Right hindlimb (tissue), 1 donor: Measurements from ENCODE around the gene KCND2.

ENCODE experiments used
- DNase-seq: peaks from one replicate; pipeline ENCODE4 v3.0.0-alpha.2; 2018

The KCND2 gene

GRCh38 chr7:120412139-120413050 lies 139.4 kb downstream of the KCND2 start:
- peak; percentile 64 for DNase-seq

GRCh38 chr7:120413164-120413563 lies 140.2 kb downstream of the KCND2 start:
- DNase-seq: no peak

- no peak for DNase-seq
Observed at GRCh38 chr7:120417244-120417979, 144.4 kb downstream of the KCND2 start.

- DNase-seq: no peak
Observed at GRCh38 chr7:120421151-120421651, 148.2 kb downstream of the KCND2 start.

- no peak for DNase-seq
Observed at GRCh38 chr7:120431016-120431415, 158.0 kb downstream of the KCND2 start.

GRCh38 chr7:120436487-120437060 lies 163.6 kb downstream of the KCND2 start:
- no peak for DNase-seq

- no peak for DNase-seq
Observed at GRCh38 chr7:120441850-120442249, 168.9 kb downstream of the KCND2 start.

- no peak for DNase-seq
Observed at GRCh38 chr7:120442838-120443237, 169.9 kb downstream of the KCND2 start.

GRCh38 chr7:120444650-120445049 lies 171.7 kb downstream of the KCND2 start:
- no peak for DNase-seq

- no peak for DNase-seq
Observed at GRCh38 chr7:120445276-120445675, 172.3 kb downstream of the KCND2 start.

GRCh38 chr7:120452665-120453064 lies 179.7 kb downstream of the KCND2 start:
- DNase-seq: no peak

- no peak for DNase-seq
Observed at GRCh38 chr7:120456699-120457098, 183.7 kb downstream of the KCND2 start.

GRCh38 chr7:120460949-120461348 lies 188.0 kb downstream of the KCND2 start:
- no peak for DNase-seq

GRCh38 chr7:120462991-120463390 lies 190.0 kb downstream of the KCND2 start:
- no peak for DNase-seq

- no peak for DNase-seq
Observed at GRCh38 chr7:120464104-120464503, 191.1 kb downstream of the KCND2 start.

GRCh38 chr7:120467676-120468075 lies 194.7 kb downstream of the KCND2 start:
- DNase-seq: no peak

- DNase-seq: no peak
Observed at GRCh38 chr7:120468611-120469010, 195.6 kb downstream of the KCND2 start.

GRCh38 chr7:120472892-120473291 lies 199.9 kb downstream of the KCND2 start:
- DNase-seq: no peak

GRCh38 chr7:120473352-120473751 lies 200.4 kb downstream of the KCND2 start:
- no peak for DNase-seq

- DNase-seq: no peak
Observed at GRCh38 chr7:120475994-120476393, 203.0 kb downstream of the KCND2 start.

GRCh38 chr7:120480472-120480871 lies 207.5 kb downstream of the KCND2 start:
- DNase-seq: no peak

GRCh38 chr7:120480930-120481329 lies 208.0 kb downstream of the KCND2 start:
- DNase-seq: no peak

GRCh38 chr7:120486164-120486563 lies 213.2 kb downstream of the KCND2 start:
- no peak for DNase-seq
